ENCODE data around the gene ANO6. TPM values are rescaled to one million over a fixed set of nuclear protein-coding genes. Genes with fewer than 3 reads are reported as not detected.

The ANO6 gene
- total and polyA plus RNA-seq, 2 of the 4 experiments (the other 2 are of a cell fraction), result 21.6 to 41.0 TPM

DNA sequence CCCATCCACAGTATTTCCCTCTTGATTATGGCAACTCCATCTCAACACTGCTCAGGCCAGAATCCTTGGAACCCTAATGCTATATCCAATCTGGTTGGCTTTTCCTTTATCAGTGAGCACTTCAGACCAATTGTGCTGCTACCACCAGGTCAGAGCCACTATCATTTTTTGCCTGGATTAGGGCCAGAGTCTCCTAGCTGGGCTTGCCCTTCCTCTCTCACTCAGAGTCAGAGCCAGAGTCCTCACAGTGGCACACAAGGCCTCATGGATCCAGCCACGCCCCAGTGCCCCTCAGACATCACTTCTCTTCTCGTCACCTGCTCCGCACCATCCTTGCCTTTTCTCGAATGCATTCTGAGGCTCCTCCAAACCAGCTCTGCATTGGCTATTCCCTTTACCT is 211.1 kb downstream of the ANO6 start:
- Histone ChIP-seq H2BK15ac (ENCODE audit: low read depth, low read length) (no peak overlapping the region; the same call in 2 of the 3 replicates), H3K56ac (ENCODE audit: extremely low read depth, insufficient read depth, low read length) (no peak overlapping the region), H2BK5ac (ENCODE audit: low read depth, low read length, poor library complexity, severe bottlenecking) (no peak overlapping the region), H3K9me3 (ENCODE audit: control insufficient read depth, insufficient read depth, low read length) (no peaks in the 10 kb centered on the region), H3K14ac (replicated peaks; ENCODE audit: low read depth, low read length) (no peak overlapping the region), H3K18ac (ENCODE audit: low read depth, low read length) (no peak overlapping the region), H3K27ac (ENCODE audit: insufficient read depth, low read length) (no peak overlapping the region), H4K91ac (ENCODE audit: insufficient read depth, low read depth, low read length) (no peak overlapping the region), H3K79me1 (ENCODE audit: low read depth in 1 of 2, low read length in 2 of 2) (no peaks in the 10 kb centered on the region; a peak in 1 of 4 replicates), H2AK5ac (ENCODE audit: low read depth, low read length) (no peak overlapping the region), H3K9ac (ENCODE audit: low read depth, low read length) (no peak overlapping the region), H3K4me3 (ENCODE audit: insufficient read depth, low read depth, low read length) (no peak overlapping the region), H2AFZ (replicated peaks; ENCODE audit: low read length, poor library complexity) (no peak overlapping the region), H3K4me2 (ENCODE audit: low read depth, low read length) (no peak overlapping the region), H3K23ac (ENCODE audit: low read depth, low read length) (no peak overlapping the region), H3K27me3 (ENCODE audit: control insufficient read depth, insufficient read depth, low read length) (no peaks in the 10 kb centered on the region), H2BK20ac (ENCODE audit: low read depth, low read length) (no peak overlapping the region), H4K5ac (ENCODE audit: low read depth, low read length) (no peak overlapping the region), H3K9me1 (ENCODE audit: insufficient read depth, low read length) (peaks cover 2% of the 10 kb centered on the region), H4K8ac (ENCODE audit: low read depth in 2 of 2, low read length in 2 of 2) (no peak overlapping the region), H3K36me3 (ENCODE audit: control insufficient read depth, insufficient read depth, low read length) (peaks cover 15% of the 10 kb centered on the region), H2BK120ac (ENCODE audit: low read depth, low read length) (no peak overlapping the region), H3K4me1 (ENCODE audit: control insufficient read depth, insufficient read depth, low read length) (no peaks in the 10 kb centered on the region), H3K4ac (ENCODE audit: low read depth, low read length) (no peak overlapping the region), H4K20me1 (ENCODE audit: insufficient read depth, low read length) (no peaks in the 10 kb centered on the region), H2AK9ac (replicated peaks; ENCODE audit: low read depth, low read length, poor library complexity) (no peak overlapping the region)
- ATAC-seq (ENCODE audit: low read depth), result no peak
- intact Hi-C loops (cut with micrococcal nuclease), result no loop called here
- dilution Hi-C loops (cut with HindIII; ENCODE audit: low sequenced_read_pairs, unreplicated experiment), result no loop called here
- no TSS peak for BruUV-seq (replicated peaks)
- no CpG with 5 or more reads among the region's 4 CpGs for WGBS, 2 experiments (ENCODE audit: extremely low coverage in 2 of 2, insufficient read length in 1 of 2)
- in situ Hi-C loops (cut with MboI; ENCODE audit: low sequenced_read_pairs), result no loop called here
- POLR2A ChIA-PET (ENCODE audit: unreplicated experiment), result no interaction called here
- no peak for TF ChIP-seq NFE2L2 (IDR thresholded peaks at IDR 0.05; ENCODE audit: low read depth, low read length)
- no peak for TF ChIP-seq SMC3 (IDR thresholded peaks at IDR 0.05; ENCODE audit: low read depth, low read length)
- no peak for TF ChIP-seq MXI1 (IDR thresholded peaks at IDR 0.05; ENCODE audit: borderline replicate concordance, low read depth, low read length)
- TF ChIP-seq RCOR1 (IDR thresholded peaks at IDR 0.05; ENCODE audit: insufficient replicate concordance, low read length), result no peak
- TF ChIP-seq MAFK (IDR thresholded peaks at IDR 0.05; ENCODE audit: low read depth, low read length), result no peak
- CTCF ChIA-PET, result no interaction called here
- no peak for DNase-seq

Data from IMR-90 (cell line).